Neural progenitor cell (in vitro differentiated cells): ENCODE measurements around the gene EI24. TPM values are rescaled to one million over a fixed set of nuclear protein-coding genes. Genes with fewer than 3 reads are reported as not detected.
A peak's percentile ranks its signal among the peaks of the same experiment; 100 is the strongest.

ENCODE experiments used
- DNase-seq: peaks from one replicate; pipeline ENCODE4 v3.0.0-alpha.2; 2016; ENCODE audit warnings: low spot score
- H2AFZ ChIP-seq: fragments of 200-600 bp; sonication (generic); replicated peaks from 2 replicates; pipeline ENCODE4 v1.6.1; 2016; ENCODE audit warnings: antibody characterized with exemption
- H3F3A ChIP-seq: fragments of 200-600 bp; sonication (generic); 2 replicates; pipeline ENCODE4 v1.6.1; 2016; ENCODE audit warnings: antibody characterized with exemption, low read depth
- H3K27ac ChIP-seq: fragments of 200-600 bp; sonication (generic); 2 replicates; pipeline ENCODE4 v1.5.1; 2016; ENCODE audit warnings: mild to moderate bottlenecking
- H3K27me3 ChIP-seq: fragments of 200-600 bp; sonication (generic); 2 replicates; pipeline ENCODE4 v1.6.1; 2016; ENCODE audit warnings: mild to moderate bottlenecking, moderate library complexity
- H3K36me3 ChIP-seq: fragments of 200-600 bp; sonication (generic); 2 replicates; pipeline ENCODE4 v1.5.1; 2016
- H3K4me1 ChIP-seq: fragments of 200-600 bp; sonication (generic); 2 replicates; pipeline ENCODE4 v1.6.1; 2016; ENCODE audit warnings: mixed run types
- H3K4me2 ChIP-seq: fragments of 200-600 bp; sonication (generic); 2 replicates; pipeline ENCODE4 v1.6.1; 2016
- H3K4me3 ChIP-seq: fragments of 200-600 bp; sonication (generic); 2 replicates; pipeline ENCODE4 v1.5.1; 2016
- H3K79me2 ChIP-seq: fragments of 200-600 bp; sonication (generic); 2 replicates; pipeline ENCODE4 v1.6.1; 2016; ENCODE audit warnings: low read depth
- H3K9ac ChIP-seq: fragments of 200-600 bp; sonication (generic); 2 replicates; pipeline ENCODE4 v1.6.1; 2016
- H3K9me3 ChIP-seq: fragments of 200-600 bp; sonication (generic); 2 replicates; pipeline ENCODE4 v1.5.1; 2016; ENCODE audit warnings: low read depth
- H4K20me1 ChIP-seq: fragments of 200-600 bp; sonication (generic); 2 replicates; pipeline ENCODE4 v1.6.1; 2016; ENCODE audit warnings: low read depth
- H3K27ac Mint-ChIP-seq: 3 replicates; pipeline ENCODE4 v1.8.0; 2021; ENCODE audit warnings: mixed read lengths
- H3K27me3 Mint-ChIP-seq: 2 replicates; pipeline ENCODE4 v1.8.0; 2022; ENCODE audit warnings: low read depth, mild to moderate bottlenecking, inconsistent platforms, moderate library complexity, mixed read lengths; ENCODE audit not compliant: insufficient read depth
- H3K36me3 Mint-ChIP-seq: 3 replicates; pipeline ENCODE4 v1.8.0; 2021; ENCODE audit warnings: mixed read lengths
- H3K4me1 Mint-ChIP-seq: 3 replicates; pipeline ENCODE4 v1.8.0; 2021; ENCODE audit warnings: mixed read lengths
- H3K4me3 Mint-ChIP-seq: 3 replicates; pipeline ENCODE4 v1.8.0; 2021; ENCODE audit warnings: mild to moderate bottlenecking, moderate library complexity, mixed read lengths
- H3K9me3 Mint-ChIP-seq: 3 replicates; pipeline ENCODE4 v1.8.0; 2020; ENCODE audit warnings: mixed read lengths
- EZH2 ChIP-seq: fragments of 200-600 bp; sonication (generic); IDR thresholded peaks from 2 replicates; pipeline ENCODE4 v1.6.1; 2017; ENCODE audit warnings: antibody characterized with exemption, mild to moderate bottlenecking, moderate library complexity
- EZH2phosphoT487 ChIP-seq: fragments of 200-600 bp; sonication (generic); IDR thresholded peaks from 2 replicates; pipeline ENCODE4 v1.6.1; 2017; ENCODE audit warnings: antibody characterized with exemption
- total RNA-seq: library from RNA; depleted of rRNA; stranded (reverse); fragments of >200 nt; gene quantifications from 2 replicates; pipeline ENCODE4 v1.2.3, GENCODE V29; 2015; ENCODE audit warnings: low replicate concordance
- TF ChIP-seq, protein P1 (sequence below): fragments of 200-600 bp; sonication (generic); IDR thresholded peaks from 2 replicates; pipeline ENCODE4 v1.5.1; 2017; ENCODE audit warnings: antibody characterized with exemption, mild to moderate bottlenecking

EI24 gene
- total RNA-seq, 1 donor from 2014 or later: 99.8 TPM

DNA sequence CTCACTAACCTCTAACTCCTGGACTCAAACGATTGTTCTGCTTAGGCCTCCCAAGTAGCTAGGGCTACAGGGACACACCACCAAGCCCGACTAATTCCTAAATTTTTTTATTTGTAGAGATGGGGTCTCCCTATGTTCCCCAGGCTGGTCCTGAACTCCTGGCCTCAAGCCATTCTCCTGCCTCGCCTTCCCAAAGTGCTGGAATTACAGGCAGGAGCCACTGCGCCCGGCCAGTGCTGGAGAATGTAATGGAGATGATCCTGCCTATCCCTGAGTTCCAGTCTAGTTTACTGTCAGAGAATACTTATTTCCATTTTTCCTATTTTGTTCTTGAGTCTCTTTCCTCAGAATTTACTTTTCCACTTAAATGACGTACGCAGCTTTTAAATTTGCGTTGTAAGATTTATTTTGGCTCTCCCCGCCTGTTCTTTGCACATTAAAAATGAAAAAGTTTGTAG, 55.5 kb downstream of the EI24 start, which contains the start of gene CHEK1:
Gene CHEK1 (plus strand): TSS at position 408 of the 458 bp plus-strand sequence. CDS start 1,606 bp downstream, outside the sequence.
- peak within 1 kb of the TSS; percentile 85 for H3K9ac ChIP-seq
- H3K4me1 ChIP-seq: peaks cover 23% of the 10 kb centered on the region
- H3K27me3 Mint-ChIP-seq: peaks cover 3% of the 10 kb centered on the region
- H3K4me2 ChIP-seq: peak within 1 kb of the TSS; percentile 95
- peaks cover 32% of the 10 kb centered on the region for H3F3A ChIP-seq
- no peaks in the 10 kb centered on the region for H3K9me3 ChIP-seq
- peak within 1 kb of the TSS; percentile 95 for H3K4me3 Mint-ChIP-seq
- H3K4me3 ChIP-seq: peak within 1 kb of the TSS; percentile 89
- no peaks in the 10 kb centered on the region for H3K9me3 Mint-ChIP-seq
- no peak for TF ChIP-seq EZH2
- no peaks in the 10 kb centered on the region for H3K27me3 ChIP-seq
- H3K4me1 Mint-ChIP-seq: peaks cover 16% of the 10 kb centered on the region
- peak within 1 kb of the TSS; percentile 95 for H2AFZ ChIP-seq
- H3K27ac Mint-ChIP-seq: peak within 1 kb of the TSS; percentile 85
- peaks cover 43% of the 10 kb centered on the region for H3K79me2 ChIP-seq
- no peaks in the 10 kb centered on the region for H4K20me1 ChIP-seq
- no peak for DNase-seq
- peak within 1 kb of the TSS; percentile 95 for H3K27ac ChIP-seq
- H3K36me3 Mint-ChIP-seq: peaks cover 10% of the 10 kb centered on the region
- H3K36me3 ChIP-seq: peaks cover 13% of the 10 kb centered on the region

GRCh38 chr11:125625225-125625629, 56.0 kb downstream of the EI24 start:
- peak overlapping the region; percentile 95 for H2AFZ ChIP-seq
- peaks cover 3% of the 10 kb centered on the region for H3K27me3 Mint-ChIP-seq

DNA sequence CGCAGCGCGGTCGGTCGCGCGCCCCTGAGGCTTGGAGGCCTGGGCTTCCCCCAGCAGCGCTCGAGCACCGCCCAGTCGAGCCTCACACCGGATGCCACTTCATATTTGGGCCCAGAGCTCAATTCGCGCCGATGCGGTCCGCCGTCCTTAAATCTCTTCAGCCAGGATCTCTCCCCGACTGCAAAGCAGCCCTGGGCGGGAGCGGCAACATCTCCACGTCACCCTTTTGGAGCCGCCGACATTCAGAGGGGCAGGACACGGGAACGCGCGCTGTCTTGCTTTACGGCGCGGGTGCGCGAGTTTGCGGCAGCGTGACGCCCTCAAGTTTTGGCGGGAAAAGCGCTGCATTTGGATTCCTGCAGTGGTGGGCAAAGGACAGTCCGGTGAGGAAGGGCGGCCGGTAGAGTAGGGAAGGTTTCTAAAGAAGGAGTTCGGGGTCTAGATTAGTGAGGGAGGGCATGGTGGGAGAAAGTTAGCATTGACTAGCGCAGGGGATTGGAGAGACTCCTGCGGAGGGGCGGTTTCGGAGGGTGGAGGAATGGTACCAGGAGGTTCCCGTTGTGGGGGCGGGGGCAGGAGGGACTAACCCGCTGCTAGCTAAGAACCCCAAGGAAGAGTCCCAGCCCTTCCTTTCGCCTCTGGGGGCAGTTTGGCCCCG, 56.5 kb downstream of the EI24 start:
- H3K4me3 Mint-ChIP-seq: peak overlapping the region; percentile 95
- H4K20me1 ChIP-seq: no peaks in the 10 kb centered on the region
- H3K27me3 ChIP-seq: no peaks in the 10 kb centered on the region
- peaks cover 13% of the 10 kb centered on the region for H3K36me3 ChIP-seq
- TF ChIP-seq, protein P1, sequence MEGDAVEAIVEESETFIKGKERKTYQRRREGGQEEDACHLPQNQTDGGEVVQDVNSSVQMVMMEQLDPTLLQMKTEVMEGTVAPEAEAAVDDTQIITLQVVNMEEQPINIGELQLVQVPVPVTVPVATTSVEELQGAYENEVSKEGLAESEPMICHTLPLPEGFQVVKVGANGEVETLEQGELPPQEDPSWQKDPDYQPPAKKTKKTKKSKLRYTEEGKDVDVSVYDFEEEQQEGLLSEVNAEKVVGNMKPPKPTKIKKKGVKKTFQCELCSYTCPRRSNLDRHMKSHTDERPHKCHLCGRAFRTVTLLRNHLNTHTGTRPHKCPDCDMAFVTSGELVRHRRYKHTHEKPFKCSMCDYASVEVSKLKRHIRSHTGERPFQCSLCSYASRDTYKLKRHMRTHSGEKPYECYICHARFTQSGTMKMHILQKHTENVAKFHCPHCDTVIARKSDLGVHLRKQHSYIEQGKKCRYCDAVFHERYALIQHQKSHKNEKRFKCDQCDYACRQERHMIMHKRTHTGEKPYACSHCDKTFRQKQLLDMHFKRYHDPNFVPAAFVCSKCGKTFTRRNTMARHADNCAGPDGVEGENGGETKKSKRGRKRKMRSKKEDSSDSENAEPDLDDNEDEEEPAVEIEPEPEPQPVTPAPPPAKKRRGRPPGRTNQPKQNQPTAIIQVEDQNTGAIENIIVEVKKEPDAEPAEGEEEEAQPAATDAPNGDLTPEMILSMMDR: no peak
- TF ChIP-seq EZH2phosphoT487 (no peak), EZH2 (peak; percentile 16)
- H3K36me3 Mint-ChIP-seq: peaks cover 9% of the 10 kb centered on the region
- peak overlapping the region; percentile 95 for H3K27ac ChIP-seq
- peak overlapping the region; percentile 85 for H3K27ac Mint-ChIP-seq
- DNase-seq: peak; percentile 98
- H3F3A ChIP-seq: peaks cover 32% of the 10 kb centered on the region
- H2AFZ ChIP-seq: peak overlapping the region; percentile 95
- H3K27me3 Mint-ChIP-seq: peaks cover 3% of the 10 kb centered on the region
- H3K4me2 ChIP-seq: peak overlapping the region; percentile 95
- no peaks in the 10 kb centered on the region for H3K9me3 Mint-ChIP-seq
- H3K4me1 ChIP-seq: peaks cover 23% of the 10 kb centered on the region
- H3K9ac ChIP-seq: peak overlapping the region; percentile 85
- peak overlapping the region; percentile 89 for H3K4me3 ChIP-seq
- H3K4me1 Mint-ChIP-seq: peaks cover 16% of the 10 kb centered on the region
- H3K79me2 ChIP-seq: peaks cover 51% of the 10 kb centered on the region
- no peaks in the 10 kb centered on the region for H3K9me3 ChIP-seq

More at GRCh38 chr11:125625225-125625629, 56.0 kb downstream of the EI24 start:
- Histone ChIP-seq H4K20me1 (no peaks in the 10 kb centered on the region), H3F3A (peaks cover 32% of the 10 kb centered on the region), H3K27me3 (no peaks in the 10 kb centered on the region), H3K4me3 (peak overlapping the region; percentile 89), H3K9ac (peak overlapping the region; percentile 85), H3K4me2 (peak overlapping the region; percentile 95), H3K79me2 (peaks cover 46% of the 10 kb centered on the region), H3K9me3 (no peaks in the 10 kb centered on the region), H3K27ac (peak overlapping the region; percentile 95), H3K4me1 (peaks cover 23% of the 10 kb centered on the region), H3K36me3 (peaks cover 13% of the 10 kb centered on the region)
- Mint-ChIP-seq H3K27ac (peak overlapping the region; percentile 64), H3K36me3 (peaks cover 9% of the 10 kb centered on the region), H3K9me3 (no peaks in the 10 kb centered on the region), H3K4me1 (peaks cover 16% of the 10 kb centered on the region), H3K4me3 (peak overlapping the region; percentile 95)
- TF ChIP-seq EZH2phosphoT487: no peak
- no peak for TF ChIP-seq EZH2
- TF ChIP-seq, protein P1: peak; percentile 6
- DNase-seq: no peak
